Measurements from ENCODE around the gene URB1.
"Not testable (repeated sequence)": the region's sequence is repeated elsewhere in the genome, so short reads cannot be mapped to it uniquely, and the experiment has no call there.

The URB1 gene

DNA sequence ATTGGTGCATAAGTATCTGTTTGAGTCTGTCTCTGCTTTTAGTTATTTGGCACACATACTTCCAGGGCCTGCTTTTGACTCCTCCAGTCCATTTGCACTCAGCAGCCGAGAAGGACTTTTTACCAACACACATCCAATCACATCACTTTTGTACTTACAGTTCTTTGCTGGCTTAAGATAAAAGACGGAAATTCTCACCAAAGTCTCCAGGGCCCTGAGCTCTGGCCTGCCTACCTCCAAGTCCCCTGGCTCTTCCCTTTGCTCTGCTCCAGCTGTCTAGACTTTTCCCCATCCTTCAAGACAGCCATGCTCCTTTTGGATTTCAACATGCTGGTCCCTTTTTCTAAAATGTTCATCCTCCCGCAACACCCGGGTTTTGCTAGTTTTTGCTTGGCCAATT, 17.5 kb upstream of the URB1 start:
- TF ChIP-seq, protein P1, sequence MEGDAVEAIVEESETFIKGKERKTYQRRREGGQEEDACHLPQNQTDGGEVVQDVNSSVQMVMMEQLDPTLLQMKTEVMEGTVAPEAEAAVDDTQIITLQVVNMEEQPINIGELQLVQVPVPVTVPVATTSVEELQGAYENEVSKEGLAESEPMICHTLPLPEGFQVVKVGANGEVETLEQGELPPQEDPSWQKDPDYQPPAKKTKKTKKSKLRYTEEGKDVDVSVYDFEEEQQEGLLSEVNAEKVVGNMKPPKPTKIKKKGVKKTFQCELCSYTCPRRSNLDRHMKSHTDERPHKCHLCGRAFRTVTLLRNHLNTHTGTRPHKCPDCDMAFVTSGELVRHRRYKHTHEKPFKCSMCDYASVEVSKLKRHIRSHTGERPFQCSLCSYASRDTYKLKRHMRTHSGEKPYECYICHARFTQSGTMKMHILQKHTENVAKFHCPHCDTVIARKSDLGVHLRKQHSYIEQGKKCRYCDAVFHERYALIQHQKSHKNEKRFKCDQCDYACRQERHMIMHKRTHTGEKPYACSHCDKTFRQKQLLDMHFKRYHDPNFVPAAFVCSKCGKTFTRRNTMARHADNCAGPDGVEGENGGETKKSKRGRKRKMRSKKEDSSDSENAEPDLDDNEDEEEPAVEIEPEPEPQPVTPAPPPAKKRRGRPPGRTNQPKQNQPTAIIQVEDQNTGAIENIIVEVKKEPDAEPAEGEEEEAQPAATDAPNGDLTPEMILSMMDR (IDR thresholded peaks at IDR 0.05; ENCODE audit: insufficient read depth, missing control alignments): no peak
- no peak for FAIRE-seq
- no peak for DNase-seq (ENCODE audit: insufficient read length, low spot score)

DNA sequence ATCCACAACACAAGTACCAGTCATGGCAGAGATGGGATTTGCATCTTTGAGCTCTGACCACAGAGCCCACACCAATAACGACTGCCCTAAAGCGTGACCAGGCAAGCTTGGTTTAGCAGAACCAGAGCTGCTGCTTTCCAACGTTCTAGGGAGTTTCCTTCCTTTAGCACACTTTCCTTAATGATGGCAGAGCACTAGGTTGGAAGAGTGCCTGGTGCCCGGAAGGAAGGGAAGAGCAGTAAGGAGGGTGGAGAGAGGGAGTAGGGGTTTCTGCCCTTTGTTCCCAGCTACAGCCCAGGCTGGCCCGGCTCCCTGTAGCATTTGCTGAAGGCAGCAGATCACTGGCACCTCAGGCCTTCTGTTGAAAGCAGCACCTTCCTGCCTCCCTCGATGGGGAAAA, 13.6 kb upstream of the URB1 start:
- no peak for DNase-seq (ENCODE audit: insufficient read length, low spot score)
- FAIRE-seq: no peak
- TF ChIP-seq, protein P1 (IDR thresholded peaks at IDR 0.05; ENCODE audit: insufficient read depth, missing control alignments): no peak

DNA sequence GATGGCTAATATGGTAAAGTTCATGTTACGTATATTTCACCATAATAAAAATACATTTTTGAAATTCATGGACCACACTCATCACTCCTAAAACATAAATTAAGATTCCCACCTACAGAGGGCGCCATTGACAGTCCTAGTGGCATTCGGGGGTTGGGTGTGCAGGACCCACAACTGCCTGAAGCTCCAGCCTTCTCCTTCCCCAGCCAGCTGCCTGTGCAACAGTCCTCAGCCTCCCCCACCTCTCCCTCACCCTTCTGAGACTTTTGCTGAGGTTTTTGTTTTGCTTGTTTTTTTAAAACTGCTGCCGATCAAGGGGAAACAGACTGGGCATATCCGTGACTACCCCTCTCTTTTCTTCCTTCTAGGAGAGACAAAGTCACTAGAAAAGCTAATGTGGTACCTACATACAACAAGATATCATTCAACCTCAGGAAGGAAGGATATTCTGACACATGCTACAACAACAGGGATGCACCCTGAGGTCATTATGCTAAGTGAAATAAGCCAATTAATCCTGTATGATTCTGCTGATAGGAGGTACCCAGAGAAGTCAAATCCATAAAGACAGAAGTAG, 10.5 kb upstream of the URB1 start:
- FAIRE-seq (no peak), DNase-seq (ENCODE audit: insufficient read length, low spot score) (no peak)

DNA sequence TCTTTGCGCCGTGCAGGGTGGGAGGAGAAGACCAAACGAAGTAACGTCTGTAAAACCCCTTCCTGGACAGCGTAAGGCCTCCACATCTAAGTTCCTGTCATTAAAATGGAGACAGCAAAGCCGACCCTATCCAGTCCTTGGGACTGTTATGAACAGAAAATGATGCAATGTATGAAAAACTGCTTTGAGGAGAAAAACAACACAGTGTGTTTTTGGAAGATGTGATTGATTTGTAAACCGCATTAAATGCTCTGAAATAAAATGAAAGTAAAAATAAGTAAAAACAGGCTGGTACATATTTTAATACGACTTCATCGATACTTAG, 827 bp upstream of the URB1 start:
- FAIRE-seq (no peak), DNase-seq (ENCODE audit: insufficient read length, low spot score) (no peak)
- TF ChIP-seq, protein P1 (IDR thresholded peaks at IDR 0.05; ENCODE audit: insufficient read depth, missing control alignments): no peak

More for the DNA sequence above, 10.5 kb upstream of the URB1 start:
- TF ChIP-seq, protein P1 (IDR thresholded peaks at IDR 0.05; ENCODE audit: insufficient read depth, missing control alignments): peak; percentile 66

DNA sequence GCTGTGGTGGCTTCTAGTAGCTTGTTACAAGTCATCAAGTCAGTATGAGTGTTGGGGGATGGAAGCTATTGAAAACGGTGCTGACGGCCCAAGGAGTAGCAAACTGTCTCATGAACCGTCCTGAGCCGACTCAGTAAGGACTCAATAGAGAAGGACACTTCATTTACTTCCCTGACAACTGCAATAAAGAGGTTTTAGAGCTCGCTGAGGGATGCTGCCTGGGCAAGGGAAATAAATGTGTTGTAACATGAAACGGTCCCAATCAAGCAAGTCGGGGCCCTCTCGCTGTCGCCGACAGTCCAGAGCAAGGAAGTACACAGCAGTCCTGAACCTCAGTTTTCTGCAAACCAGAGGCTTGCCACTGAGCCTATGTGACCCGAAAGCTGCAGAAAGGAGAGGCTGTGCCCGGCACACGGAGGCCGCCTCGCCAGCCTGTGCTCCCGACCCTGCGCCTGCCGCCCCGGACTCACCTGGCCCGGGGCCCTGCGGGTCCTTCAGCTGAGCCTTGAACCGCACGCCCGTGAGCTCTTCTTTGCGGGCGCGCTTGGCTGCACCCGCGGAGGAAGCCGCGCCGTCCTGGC, 423 bp downstream of the URB1 start:
- no peak for DNase-seq (ENCODE audit: insufficient read length, low spot score)
- TF ChIP-seq, protein P1 (IDR thresholded peaks at IDR 0.05; ENCODE audit: insufficient read depth, missing control alignments): no peak
- FAIRE-seq: no peak

DNA sequence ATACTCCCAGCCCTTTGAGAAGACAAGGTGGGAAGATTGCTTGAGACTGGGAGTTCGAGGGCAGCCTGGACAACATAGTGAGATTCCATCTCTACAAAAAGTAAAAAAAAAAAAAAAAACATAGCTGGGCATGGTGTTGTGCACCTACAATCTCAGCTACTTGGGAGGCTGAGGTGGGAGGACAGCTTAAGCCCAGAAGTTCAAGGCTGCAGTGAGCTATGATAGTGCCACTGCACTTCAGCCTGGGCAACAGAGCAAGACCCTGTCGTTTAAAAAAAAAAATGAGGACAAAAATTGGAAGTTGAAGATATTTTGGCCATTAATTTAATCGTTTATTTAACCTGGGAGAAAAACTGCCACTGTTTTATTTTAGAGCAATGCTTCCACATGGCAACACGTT, 1.1 kb downstream of the URB1 start:
- TF ChIP-seq, protein P1 (IDR thresholded peaks at IDR 0.05; ENCODE audit: insufficient read depth, missing control alignments): no peak
- DNase-seq (ENCODE audit: insufficient read length, low spot score) (no peak), FAIRE-seq (no peak)

DNA sequence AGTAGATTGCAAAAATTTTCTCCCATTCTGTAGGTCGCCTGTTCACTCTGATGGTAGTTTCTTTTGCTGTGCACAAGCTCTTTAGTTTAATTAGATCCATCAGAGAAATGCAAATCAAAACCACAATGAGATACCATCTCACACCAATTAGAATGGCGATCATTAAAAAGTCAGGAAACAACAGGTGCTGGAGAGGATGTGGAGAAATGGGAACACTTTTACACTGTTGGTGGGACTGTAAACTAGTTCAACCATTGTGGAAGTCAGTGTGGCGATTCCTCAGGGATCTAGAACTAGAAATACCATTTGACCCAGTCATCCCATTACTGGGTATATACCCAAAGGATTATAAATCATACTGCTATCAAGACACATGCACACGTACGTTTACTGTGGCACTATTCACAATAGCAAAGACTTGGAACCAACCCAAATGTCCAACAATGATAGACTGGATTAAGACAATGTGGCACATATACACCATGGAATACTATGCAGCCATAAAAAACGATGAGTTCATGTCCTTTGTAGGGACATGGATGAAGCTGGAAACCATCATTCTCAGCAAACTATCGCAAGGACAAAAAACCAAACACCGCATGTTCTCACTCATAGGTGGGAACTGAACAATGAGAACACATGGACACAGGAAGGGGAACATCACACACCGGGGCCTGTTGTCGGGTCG, 2.1 kb downstream of the URB1 start:
- DNase-seq (ENCODE audit: insufficient read length, low spot score): not testable (repeated sequence)

More for the DNA sequence above, 2.1 kb downstream of the URB1 start:
- FAIRE-seq: not testable (repeated sequence)
